HCT116 (cell line): Measurements from ENCODE around the gene NINJ1.

Experiments
- POLR2AphosphoS5 ChIP-seq: IDR thresholded peaks from 2 replicates; pipeline ENCODE4 v1.6.1; 2011; ENCODE audit warnings: mild to moderate bottlenecking, low read depth, low read length, moderate library complexity
- SRF ChIP-seq: IDR thresholded peaks from 2 replicates; pipeline ENCODE4 v1.6.1; 2012; ENCODE audit warnings: low read depth
- TCF7L2 ChIP-seq: IDR thresholded peaks from 2 replicates; pipeline ENCODE4 v1.7.0; 2011; ENCODE audit warnings: borderline replicate concordance, inconsistent platforms; ENCODE audit not compliant: insufficient read depth, insufficient read length; ENCODE audit errors: extremely low read depth
- TF ChIP-seq, protein P1 (sequence below): IDR thresholded peaks from 2 replicates; pipeline ENCODE4 v1.6.1; 2012; ENCODE audit warnings: low read depth
- TF ChIP-seq, protein P2 (sequence below), 3 experiments: fragments of 200-600 bp in 1 of 3; sonication (generic) in 1 of 3; IDR thresholded peaks in 2 of 3; conservative IDR thresholded peaks in 1 of 3; 2 replicates each; pipeline ENCODE4 v1.5.1; 2012 to 2017; ENCODE audit warnings: low read depth in 2 of 3, low read length in 2 of 3, antibody characterized with exemption in 1 of 3, borderline replicate concordance in 1 of 3, control low read depth in 1 of 3, mild to moderate bottlenecking in 1 of 3, mixed read lengths in 1 of 3, mixed run types in 1 of 3, moderate library complexity in 1 of 3; ENCODE audit not compliant: insufficient read depth in 1 of 3

- TF ChIP-seq, protein P1, sequence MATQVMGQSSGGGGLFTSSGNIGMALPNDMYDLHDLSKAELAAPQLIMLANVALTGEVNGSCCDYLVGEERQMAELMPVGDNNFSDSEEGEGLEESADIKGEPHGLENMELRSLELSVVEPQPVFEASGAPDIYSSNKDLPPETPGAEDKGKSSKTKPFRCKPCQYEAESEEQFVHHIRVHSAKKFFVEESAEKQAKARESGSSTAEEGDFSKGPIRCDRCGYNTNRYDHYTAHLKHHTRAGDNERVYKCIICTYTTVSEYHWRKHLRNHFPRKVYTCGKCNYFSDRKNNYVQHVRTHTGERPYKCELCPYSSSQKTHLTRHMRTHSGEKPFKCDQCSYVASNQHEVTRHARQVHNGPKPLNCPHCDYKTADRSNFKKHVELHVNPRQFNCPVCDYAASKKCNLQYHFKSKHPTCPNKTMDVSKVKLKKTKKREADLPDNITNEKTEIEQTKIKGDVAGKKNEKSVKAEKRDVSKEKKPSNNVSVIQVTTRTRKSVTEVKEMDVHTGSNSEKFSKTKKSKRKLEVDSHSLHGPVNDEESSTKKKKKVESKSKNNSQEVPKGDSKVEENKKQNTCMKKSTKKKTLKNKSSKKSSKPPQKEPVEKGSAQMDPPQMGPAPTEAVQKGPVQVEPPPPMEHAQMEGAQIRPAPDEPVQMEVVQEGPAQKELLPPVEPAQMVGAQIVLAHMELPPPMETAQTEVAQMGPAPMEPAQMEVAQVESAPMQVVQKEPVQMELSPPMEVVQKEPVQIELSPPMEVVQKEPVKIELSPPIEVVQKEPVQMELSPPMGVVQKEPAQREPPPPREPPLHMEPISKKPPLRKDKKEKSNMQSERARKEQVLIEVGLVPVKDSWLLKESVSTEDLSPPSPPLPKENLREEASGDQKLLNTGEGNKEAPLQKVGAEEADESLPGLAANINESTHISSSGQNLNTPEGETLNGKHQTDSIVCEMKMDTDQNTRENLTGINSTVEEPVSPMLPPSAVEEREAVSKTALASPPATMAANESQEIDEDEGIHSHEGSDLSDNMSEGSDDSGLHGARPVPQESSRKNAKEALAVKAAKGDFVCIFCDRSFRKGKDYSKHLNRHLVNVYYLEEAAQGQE, result no peak
- TF ChIP-seq, protein P2, sequence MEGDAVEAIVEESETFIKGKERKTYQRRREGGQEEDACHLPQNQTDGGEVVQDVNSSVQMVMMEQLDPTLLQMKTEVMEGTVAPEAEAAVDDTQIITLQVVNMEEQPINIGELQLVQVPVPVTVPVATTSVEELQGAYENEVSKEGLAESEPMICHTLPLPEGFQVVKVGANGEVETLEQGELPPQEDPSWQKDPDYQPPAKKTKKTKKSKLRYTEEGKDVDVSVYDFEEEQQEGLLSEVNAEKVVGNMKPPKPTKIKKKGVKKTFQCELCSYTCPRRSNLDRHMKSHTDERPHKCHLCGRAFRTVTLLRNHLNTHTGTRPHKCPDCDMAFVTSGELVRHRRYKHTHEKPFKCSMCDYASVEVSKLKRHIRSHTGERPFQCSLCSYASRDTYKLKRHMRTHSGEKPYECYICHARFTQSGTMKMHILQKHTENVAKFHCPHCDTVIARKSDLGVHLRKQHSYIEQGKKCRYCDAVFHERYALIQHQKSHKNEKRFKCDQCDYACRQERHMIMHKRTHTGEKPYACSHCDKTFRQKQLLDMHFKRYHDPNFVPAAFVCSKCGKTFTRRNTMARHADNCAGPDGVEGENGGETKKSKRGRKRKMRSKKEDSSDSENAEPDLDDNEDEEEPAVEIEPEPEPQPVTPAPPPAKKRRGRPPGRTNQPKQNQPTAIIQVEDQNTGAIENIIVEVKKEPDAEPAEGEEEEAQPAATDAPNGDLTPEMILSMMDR (IDR thresholded peaks at IDR 0.05 in 2 of 3, conservative IDR thresholded peaks at IDR 0.05 in 1 of 3; ENCODE audit: borderline replicate concordance in 1 of 3, insufficient read depth in 1 of 3, low read depth in 2 of 3, low read length in 2 of 3), result no peak
- TF ChIP-seq SRF, result no peak
- no peak for TF ChIP-seq POLR2AphosphoS5
- TF ChIP-seq TCF7L2, result no peak
Observed at GRCh38 chr9:93136011-93136440, 2.0 kb upstream of the NINJ1 start.
